Body of pancreas (tissue), 4 donors: ENCODE results near the gene SLC16A10.

ENCODE experiments used
- POLR2A ChIP-seq, 3 donors: fragments of 450-650 bp; IDR thresholded peaks; one replicate each; pipeline ENCODE4 v1.6.1; 2016; ENCODE audit warnings: antibody characterized with exemption in 3 of 3, mild to moderate bottlenecking in 2 of 3
- TF ChIP-seq, protein P1 (sequence below), 7 experiments: fragments of 450-650 bp in 4 of 7; fragments of 200-600 bp in 3 of 7; sonication (generic) in 3 of 7; IDR thresholded peaks; one replicate each; pipeline ENCODE4 v1.5.1; 2016 to 2019; ENCODE audit warnings: antibody characterized with exemption in 7 of 7

DNA sequence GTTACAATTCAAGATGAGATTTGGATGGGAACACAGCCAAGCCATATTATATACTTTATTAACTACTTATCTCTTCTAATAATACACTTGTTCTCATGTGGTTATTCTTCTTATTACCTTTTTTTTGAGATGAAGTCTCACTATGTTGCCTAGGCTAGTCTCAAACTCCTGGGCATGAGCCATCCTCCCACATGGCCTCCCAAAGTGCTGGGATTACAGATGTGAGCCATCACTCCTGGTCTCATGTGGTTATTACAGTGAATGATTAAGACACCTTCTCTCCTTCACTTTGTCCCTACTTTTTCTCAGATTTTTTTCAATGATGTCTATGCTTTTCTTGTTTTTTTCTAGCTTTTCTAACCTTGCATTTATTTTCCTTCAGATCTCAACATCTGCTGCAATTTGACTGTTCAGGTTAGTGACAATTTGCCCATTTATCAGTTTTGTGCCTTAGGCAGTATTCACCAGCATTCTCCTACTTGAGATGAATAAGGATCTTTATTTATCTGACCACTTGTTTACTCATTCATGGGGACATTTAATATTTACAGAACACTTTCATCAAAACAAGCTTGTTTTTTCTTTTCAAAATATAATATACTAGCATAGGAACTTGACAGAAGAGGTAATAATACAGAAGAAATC, 105.7 kb downstream of the SLC16A10 start:
- no peak for TF ChIP-seq POLR2A (IDR thresholded peaks at IDR 0.05)
- TF ChIP-seq, protein P1, sequence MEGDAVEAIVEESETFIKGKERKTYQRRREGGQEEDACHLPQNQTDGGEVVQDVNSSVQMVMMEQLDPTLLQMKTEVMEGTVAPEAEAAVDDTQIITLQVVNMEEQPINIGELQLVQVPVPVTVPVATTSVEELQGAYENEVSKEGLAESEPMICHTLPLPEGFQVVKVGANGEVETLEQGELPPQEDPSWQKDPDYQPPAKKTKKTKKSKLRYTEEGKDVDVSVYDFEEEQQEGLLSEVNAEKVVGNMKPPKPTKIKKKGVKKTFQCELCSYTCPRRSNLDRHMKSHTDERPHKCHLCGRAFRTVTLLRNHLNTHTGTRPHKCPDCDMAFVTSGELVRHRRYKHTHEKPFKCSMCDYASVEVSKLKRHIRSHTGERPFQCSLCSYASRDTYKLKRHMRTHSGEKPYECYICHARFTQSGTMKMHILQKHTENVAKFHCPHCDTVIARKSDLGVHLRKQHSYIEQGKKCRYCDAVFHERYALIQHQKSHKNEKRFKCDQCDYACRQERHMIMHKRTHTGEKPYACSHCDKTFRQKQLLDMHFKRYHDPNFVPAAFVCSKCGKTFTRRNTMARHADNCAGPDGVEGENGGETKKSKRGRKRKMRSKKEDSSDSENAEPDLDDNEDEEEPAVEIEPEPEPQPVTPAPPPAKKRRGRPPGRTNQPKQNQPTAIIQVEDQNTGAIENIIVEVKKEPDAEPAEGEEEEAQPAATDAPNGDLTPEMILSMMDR (IDR thresholded peaks at IDR 0.05), result no peak
